Endodermal cell (in vitro differentiated cells): ENCODE data around the gene OR8B3. TPM values are rescaled to one million over a fixed set of nuclear protein-coding genes. Genes with fewer than 3 reads are reported as not detected.

Experiments used
- DNase-seq: peaks from one replicate; pipeline ENCODE4 v3.0.0-alpha.2; 2017
- H3K27ac ChIP-seq: 2 replicates; pipeline ENCODE4 v1.5.1; 2013; ENCODE audit warnings: mild to moderate bottlenecking, low read depth, low read length, moderate library complexity
- H3K27me3 ChIP-seq: 2 replicates; pipeline ENCODE4 v1.6.1; 2013; ENCODE audit warnings: mild to moderate bottlenecking, low read length, moderate library complexity; ENCODE audit not compliant: insufficient read depth, control insufficient read depth, poor library complexity, severe bottlenecking
- H3K36me3 ChIP-seq: 2 replicates; pipeline ENCODE4 v1.7.0; 2013; ENCODE audit warnings: mild to moderate bottlenecking, low read length, moderate library complexity; ENCODE audit not compliant: control insufficient read depth, insufficient read depth
- H3K4me1 ChIP-seq: one replicate; pipeline ENCODE4 v1.7.0; 2013; ENCODE audit warnings: low read length; ENCODE audit not compliant: control insufficient read depth, insufficient read depth
- H3K4me3 ChIP-seq: 2 replicates; pipeline ENCODE4 v1.5.1; 2013; ENCODE audit warnings: mild to moderate bottlenecking, low read length, moderate library complexity
- H3K9ac ChIP-seq: 2 replicates; pipeline ENCODE4 v1.6.1; 2013; ENCODE audit warnings: mild to moderate bottlenecking, low read length, moderate library complexity; ENCODE audit not compliant: poor library complexity, severe bottlenecking; ENCODE audit errors: extremely low read depth
- H3K9me3 ChIP-seq: 2 replicates; pipeline ENCODE4 v1.6.1; 2013; ENCODE audit warnings: mild to moderate bottlenecking, low read length, moderate library complexity; ENCODE audit not compliant: control insufficient read depth
- H3K27ac Mint-ChIP-seq: 2 replicates; pipeline ENCODE4 v1.8.0; 2020; ENCODE audit warnings: mixed read lengths
- H3K27me3 Mint-ChIP-seq: 2 replicates; pipeline ENCODE4 v1.8.0; 2021; ENCODE audit warnings: mild to moderate bottlenecking, mixed read lengths; ENCODE audit not compliant: insufficient read depth
- H3K36me3 Mint-ChIP-seq: 2 replicates; pipeline ENCODE4 v1.8.0; 2020; ENCODE audit warnings: low read depth, mixed read lengths
- H3K4me1 Mint-ChIP-seq: 2 replicates; pipeline ENCODE4 v1.8.0; 2020; ENCODE audit warnings: mixed read lengths
- H3K4me3 Mint-ChIP-seq: 2 replicates; pipeline ENCODE4 v1.8.0; 2020; ENCODE audit warnings: mild to moderate bottlenecking, moderate library complexity, mixed read lengths
- H3K9me3 Mint-ChIP-seq: 2 replicates; pipeline ENCODE4 v1.8.0; 2020; ENCODE audit warnings: mild to moderate bottlenecking, mixed read lengths
- CTCF ChIP-seq: fragments of 200-600 bp; sonication (generic); conservative IDR thresholded peaks from 2 replicates; pipeline ENCODE4 v1.5.0; 2021; ENCODE audit warnings: antibody characterized with exemption, mild to moderate bottlenecking
- WGBS, 2 experiments: methylation state at CpG; one replicate each; pipeline versions ENCODE4 v1.1.5 to v1.1.7; 2013; ENCODE audit warnings: missing lambda C conversion rate in 2 of 2, mixed read lengths in 1 of 2; ENCODE audit not compliant: insufficient coverage in 1 of 2, insufficient read length in 1 of 2; 5-methylcytosine and 5-hydroxymethylcytosine counted together
- total RNA-seq, 2 donors: library from RNA; stranded (reverse); fragmentation: NEBNext Ultra II Directional in 1 of 2; extraction: Animal tissue kit (Norgen Biotek cat#: 25700) in 1 of 2; gene quantifications; 2 replicates in 1 of 2; 3 replicates in 1 of 2; pipeline ENCODE4 v1.2.1, GENCODE V29; 2021

OR8B3 gene
- total RNA-seq, 2 donors from 2014 or later, result not detected

GRCh38 chr11:124442847-124443246 is 44.0 kb upstream of the OR8B3 start:
- no peak overlapping the region for H3K4me3 Mint-ChIP-seq
- DNase-seq, result no peak
- WGBS, 2 experiments, result 88 to 100% methylated on average over 1 to 2 of the region's 2 CpGs
- H3K36me3 Mint-ChIP-seq, result no peaks in the 10 kb centered on the region
- no peak overlapping the region for H3K9ac ChIP-seq
- H3K4me1 ChIP-seq, result no peaks in the 10 kb centered on the region
- no peaks in the 10 kb centered on the region for H3K36me3 ChIP-seq
- no peak overlapping the region for H3K27ac Mint-ChIP-seq
- H3K27me3 ChIP-seq, result peaks cover 5% of the 10 kb centered on the region
- no peak overlapping the region for H3K27ac ChIP-seq
- H3K9me3 ChIP-seq, result no peaks in the 10 kb centered on the region
- peaks cover 4% of the 10 kb centered on the region for H3K27me3 Mint-ChIP-seq
- H3K4me3 ChIP-seq, result no peak overlapping the region
- no peaks in the 10 kb centered on the region for H3K9me3 Mint-ChIP-seq
- TF ChIP-seq CTCF, result no peak
- H3K4me1 Mint-ChIP-seq, result peaks cover 9% of the 10 kb centered on the region

- Mint-ChIP-seq H3K36me3 (no peaks in the 10 kb centered on the region), H3K4me3 (no peak overlapping the region), H3K4me1 (peaks cover 9% of the 10 kb centered on the region), H3K27ac (no peak overlapping the region), H3K9me3 (no peaks in the 10 kb centered on the region), H3K27me3 (peaks cover 4% of the 10 kb centered on the region)
- WGBS, 2 experiments, result 74 to 83% methylated on average over 6 of the region's 6 CpGs
- no peak overlapping the region for H3K4me3 ChIP-seq
- no peak overlapping the region for H3K9ac ChIP-seq
- H3K9me3 ChIP-seq, result no peaks in the 10 kb centered on the region
- no peak for DNase-seq
- H3K36me3 ChIP-seq, result no peaks in the 10 kb centered on the region
- H3K27me3 ChIP-seq, result peaks cover 5% of the 10 kb centered on the region
- TF ChIP-seq CTCF, result no peak
- no peaks in the 10 kb centered on the region for H3K4me1 ChIP-seq
- H3K27ac ChIP-seq, result no peak overlapping the region
Measured at GRCh38 chr11:124442442-124442841, 43.6 kb upstream of the OR8B3 start.

- TF ChIP-seq CTCF, result no peak
- no peaks in the 10 kb centered on the region for H3K9me3 ChIP-seq
- WGBS, 2 experiments, result 90 to 93% methylated on average over 7 of the region's 7 CpGs
Measured at GRCh38 chr11:124441519-124441918, 42.7 kb upstream of the OR8B3 start.

More at GRCh38 chr11:124441519-124441918, 42.7 kb upstream of the OR8B3 start:
- no peak overlapping the region for H3K27ac Mint-ChIP-seq
- H3K36me3 Mint-ChIP-seq, result no peaks in the 10 kb centered on the region
- H3K9me3 Mint-ChIP-seq, result no peaks in the 10 kb centered on the region
- no peaks in the 10 kb centered on the region for H3K36me3 ChIP-seq
- H3K27me3 ChIP-seq, result peaks cover 5% of the 10 kb centered on the region
- no peak overlapping the region for H3K27ac ChIP-seq
- peaks cover 9% of the 10 kb centered on the region for H3K4me1 Mint-ChIP-seq
- peaks cover 9% of the 10 kb centered on the region for H3K27me3 Mint-ChIP-seq
- no peak for DNase-seq
- no peaks in the 10 kb centered on the region for H3K4me1 ChIP-seq
- H3K4me3 ChIP-seq, result no peak overlapping the region
- no peak overlapping the region for H3K9ac ChIP-seq
- H3K4me3 Mint-ChIP-seq, result no peak overlapping the region
